ENCODE results near the gene TOX2.
"Not testable (repeated sequence)": the region's sequence is repeated elsewhere in the genome, so short reads cannot be mapped to it uniquely, and the experiment has no call there.

The TOX2 gene

DNA sequence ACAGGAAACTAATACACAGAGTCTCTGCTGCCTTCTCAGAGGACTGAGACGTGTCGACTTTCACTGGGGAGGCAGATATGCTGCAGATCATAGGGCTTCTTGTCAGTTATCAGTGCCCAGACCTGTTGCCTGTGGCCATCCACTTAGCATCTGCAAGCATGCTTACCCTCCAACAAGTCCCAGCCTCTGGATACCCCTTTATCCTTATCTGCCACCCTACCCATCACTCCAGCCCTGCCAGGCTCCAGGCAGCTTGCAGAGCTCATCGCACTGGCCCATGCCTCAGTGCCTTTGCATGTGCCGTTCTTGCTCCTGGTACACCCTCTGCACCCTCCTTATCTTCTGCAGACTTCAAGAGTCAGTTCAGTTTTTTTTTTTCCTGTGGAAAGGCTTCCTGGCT, 119.2 kb downstream of the TOX2 start:
- intact Hi-C loops (cut with DNase I), result no loop called here
- peak in 1 of 42 donors; percentile 32 for DNase-seq

DNA sequence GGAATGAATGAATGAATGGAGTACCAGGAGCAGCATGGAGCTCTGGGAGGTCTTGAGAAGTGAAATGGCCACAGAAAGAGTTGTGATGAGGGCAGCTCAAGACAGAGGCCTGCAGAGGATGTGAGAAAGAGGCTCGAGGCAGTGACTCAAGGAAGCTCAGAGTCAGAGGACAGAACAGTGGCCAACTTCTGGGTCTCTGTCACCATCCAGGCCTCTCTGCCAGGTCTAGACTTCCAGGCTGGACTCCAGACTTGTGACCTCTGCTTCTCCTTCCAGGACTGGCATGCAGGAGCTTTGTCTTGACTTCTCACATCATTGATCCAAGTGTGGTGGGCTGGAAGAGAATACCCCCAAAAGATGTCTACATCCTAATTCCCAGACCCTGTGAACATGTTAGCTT, 119.8 kb downstream of the TOX2 start:
- peak in 2 of 42 donors; percentile 1 to 7 for DNase-seq
- intact Hi-C loops (cut with DNase I), result no loop called here

DNA sequence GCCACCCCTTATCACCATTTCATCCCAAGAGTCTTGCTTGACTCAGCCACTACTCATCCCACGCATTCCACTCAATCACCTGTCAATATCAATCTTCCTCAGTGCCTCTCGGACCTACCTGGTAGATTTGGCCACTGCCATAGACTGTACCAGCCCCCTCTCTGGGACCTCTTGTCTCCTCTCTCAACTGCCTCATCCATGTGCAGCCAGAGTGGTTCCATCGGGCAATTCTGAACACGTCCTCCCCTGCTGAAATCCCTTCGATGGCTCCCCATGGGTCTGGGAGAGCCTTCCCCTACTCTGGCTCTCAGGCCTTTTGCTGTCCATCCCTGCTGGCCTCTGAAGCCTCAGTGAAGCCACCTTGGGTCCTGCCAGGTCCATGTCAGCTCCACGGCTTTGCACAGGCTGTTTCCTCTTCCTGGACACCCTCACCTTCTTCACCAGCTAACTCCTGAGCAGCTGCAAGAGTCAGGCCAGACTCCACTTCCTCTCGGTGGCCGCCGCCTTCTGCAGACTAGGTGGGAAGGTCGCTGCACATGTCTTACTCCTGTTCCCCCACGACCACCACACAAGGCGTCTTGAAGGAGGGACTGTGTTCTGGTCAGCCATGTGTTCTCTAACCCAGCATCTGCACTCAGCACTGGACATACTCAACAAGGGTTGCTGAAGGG, 120.4 kb downstream of the TOX2 start:
- DNase-seq, result peak in 3 of 42 donors; percentile 11 to 29 (median 27)
- intact Hi-C loops (cut with DNase I), result no loop called here

DNA sequence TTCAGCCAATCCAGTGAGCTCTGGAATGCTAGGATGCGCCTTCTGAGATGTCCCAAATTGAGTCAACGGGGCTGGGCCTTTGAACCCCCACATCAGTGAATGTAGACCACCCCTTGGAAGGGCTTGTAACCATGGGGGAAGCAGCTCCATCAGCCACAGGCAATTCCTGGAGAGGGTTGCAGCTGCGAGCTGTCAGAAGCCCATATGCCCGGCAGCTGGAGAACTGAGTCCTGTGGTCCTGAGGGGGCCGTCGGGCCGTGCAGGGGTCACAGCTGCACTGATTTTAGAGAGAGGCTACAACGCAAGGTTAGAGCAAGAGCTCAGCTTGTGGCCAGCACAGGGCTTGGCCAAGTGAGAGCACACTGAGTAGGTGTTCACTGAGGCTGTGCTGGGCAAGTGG, 121.3 kb downstream of the TOX2 start:
- DNase-seq, result peak in 3 of 42 donors; percentile 13 to 31 (median 23)
- intact Hi-C loops (cut with DNase I), result no loop called here

DNA sequence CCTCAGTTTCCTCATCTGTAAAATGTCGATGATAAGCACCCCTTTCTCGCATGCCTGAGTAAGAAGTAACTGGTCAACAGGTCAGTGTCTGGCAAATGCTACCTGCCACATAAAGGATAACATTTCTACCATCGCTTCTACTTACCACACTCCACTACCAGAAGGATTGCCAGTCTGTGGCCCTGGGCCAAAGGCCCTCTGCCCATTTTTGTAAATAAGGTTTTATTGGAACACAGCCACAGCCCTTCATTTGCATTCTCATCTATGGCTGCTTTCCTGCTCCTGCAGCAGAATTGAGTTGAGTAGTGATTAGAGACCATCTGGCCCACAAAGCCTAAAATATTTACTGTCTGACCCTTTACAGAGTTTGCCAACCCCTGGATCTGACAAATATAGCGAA, 121.8 kb downstream of the TOX2 start:
- DNase-seq, result peak in 3 of 42 donors; percentile 22 to 35 (median 26)
- intact Hi-C loops (cut with DNase I), result no loop called here

DNA sequence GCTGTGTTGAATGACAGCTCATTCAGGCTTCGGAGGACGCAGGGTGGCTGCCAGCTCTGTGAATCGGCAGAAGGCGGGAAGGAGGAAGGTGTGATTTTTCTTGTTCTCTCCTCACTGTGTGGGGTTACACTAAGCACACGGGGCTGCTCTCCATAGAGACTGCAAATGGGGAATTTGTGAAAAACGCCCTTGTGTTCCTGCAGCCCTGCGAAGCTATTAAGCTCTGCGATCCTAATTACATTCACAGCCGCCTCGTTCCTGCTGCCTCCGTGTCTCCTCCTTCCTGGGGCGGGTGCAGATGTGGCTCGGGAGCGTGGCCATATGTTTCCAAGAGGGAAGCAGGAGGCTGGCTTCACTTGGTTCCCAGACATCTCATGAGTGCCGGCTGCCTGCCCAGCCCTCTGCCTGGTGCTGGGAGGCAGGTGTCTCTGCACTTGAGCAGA, 124.0 kb downstream of the TOX2 start:
- DNase-seq, result peak in 41 of 42 donors; percentile 18 to 90 (median 64)
- intact Hi-C loops (cut with DNase I), result no loop called here

DNA sequence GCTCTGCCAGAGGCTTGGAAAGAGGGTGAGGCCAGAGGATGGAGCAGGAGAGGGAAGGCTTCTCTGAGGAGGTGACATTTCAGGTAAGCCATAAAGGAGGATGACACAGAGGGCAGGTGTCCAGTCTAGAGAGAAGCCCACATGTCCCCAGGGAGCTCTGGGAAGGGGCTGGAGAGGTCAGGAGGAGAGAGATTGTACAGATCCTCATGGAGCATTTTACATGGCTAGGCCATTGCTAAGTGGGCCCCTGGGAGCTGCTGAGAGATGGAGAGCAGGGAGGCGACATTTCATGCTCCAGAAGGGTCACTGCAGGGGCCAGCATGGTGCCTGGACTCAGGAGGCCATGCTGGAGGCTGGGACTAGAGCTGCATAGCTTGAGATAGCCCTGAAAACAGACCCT, 124.5 kb downstream of the TOX2 start:
- intact Hi-C loops (cut with DNase I), result no loop called here
- peak in 3 of 42 donors; percentile 20 to 32 (median 28) for DNase-seq

DNA sequence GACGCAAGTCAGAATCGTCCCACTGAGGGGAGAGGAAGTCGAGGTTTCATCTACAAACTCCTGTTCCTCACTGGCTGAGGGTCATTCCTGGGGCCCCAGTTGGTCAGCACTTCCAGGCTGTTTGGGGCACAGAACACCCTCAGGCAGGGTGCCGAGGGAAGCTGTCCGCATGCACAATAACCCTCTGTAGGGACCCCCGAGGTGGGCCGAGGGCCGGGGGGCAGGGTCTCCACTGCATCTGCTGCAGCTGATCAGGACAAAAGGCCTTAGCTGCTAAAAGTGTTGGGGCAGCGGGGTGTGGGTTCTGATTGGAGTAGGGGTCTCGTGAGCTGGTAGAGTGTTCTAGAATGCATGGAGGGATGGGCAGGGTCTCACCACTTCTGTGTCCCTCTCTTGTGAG, 125.1 kb downstream of the TOX2 start:
- peak in 4 of 42 donors; percentile 19 to 34 (median 30) for DNase-seq
- intact Hi-C loops (cut with DNase I), result no loop called here

DNA sequence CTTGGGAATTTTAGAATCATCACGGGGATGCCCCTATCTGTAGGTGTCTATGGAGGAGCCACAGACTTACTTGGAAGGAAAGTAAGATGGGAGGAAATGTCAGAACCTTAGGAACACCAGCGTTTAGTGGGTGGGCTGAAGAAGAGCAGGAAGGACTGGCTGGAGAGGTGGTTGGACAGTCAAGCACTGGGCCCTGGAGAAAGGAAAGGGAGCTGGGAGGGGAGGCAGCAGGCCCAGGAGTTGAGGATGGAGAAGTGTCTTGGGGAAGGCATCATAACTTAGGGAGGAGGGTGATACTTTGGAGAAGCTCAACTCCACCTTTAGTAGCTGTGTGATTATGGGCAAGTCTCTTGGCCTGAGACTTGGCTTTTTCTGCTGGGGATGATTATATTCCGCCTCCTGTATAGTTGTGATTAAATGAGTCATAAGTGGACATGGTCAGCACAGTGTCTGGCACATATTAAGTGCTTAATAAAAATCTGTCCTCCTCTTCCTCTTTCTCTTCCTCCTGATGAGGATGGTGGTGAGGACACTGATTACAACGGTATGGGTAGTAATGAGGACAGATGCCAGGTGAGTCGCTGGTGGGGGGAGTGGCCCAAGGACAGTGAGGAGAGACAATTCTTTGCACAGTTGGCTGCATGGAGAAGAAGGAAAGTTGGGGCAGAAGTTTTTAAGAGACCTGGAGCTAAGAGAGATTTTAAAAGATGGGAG, 125.7 kb downstream of the TOX2 start:
- peak in 3 of 42 donors; percentile 3 to 25 (median 24) for DNase-seq
- intact Hi-C loops (cut with DNase I), result no loop called here

DNA sequence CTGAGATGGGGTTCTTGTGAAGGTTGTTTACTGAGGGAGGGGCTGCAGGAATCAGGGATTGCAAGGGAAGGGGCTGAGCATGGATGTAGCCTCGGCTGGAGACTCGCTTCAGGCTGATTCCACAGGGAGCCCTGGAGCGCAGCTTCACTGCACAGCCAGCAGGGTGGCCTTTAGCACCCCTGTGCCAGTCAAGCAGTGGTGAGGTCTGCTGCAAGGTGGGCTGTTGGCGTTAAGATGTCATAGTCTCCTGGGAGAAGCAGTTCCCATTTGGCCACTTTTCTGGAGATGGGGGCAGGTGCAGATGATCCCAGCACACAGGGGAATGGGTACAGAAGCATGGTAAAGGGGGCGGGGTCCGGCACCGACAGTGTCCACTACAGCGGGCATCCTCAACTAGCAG, 126.3 kb downstream of the TOX2 start:
- peak in 4 of 42 donors; percentile 16 to 35 (median 30) for DNase-seq
- intact Hi-C loops (cut with DNase I), result no loop called here

DNA sequence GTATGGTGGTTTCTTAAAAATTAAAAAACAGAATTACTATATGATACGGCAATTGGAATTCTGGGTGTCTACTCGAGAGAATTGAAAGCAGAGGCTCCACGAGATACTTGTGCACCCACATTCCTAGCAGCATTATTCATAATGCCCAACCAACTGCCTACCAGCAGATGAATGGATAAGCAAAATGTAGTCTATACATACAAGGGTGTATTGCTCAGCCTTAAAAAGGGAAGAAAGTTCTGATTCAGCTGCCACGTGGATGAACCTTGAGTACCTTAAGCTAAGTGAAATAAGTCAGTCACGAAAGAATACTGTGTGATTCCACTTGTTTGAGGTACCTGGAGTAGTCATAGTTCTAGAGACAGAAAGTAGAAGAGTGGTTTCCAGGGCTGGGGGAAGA, 130.1 kb downstream of the TOX2 start:
- intact Hi-C loops (cut with DNase I); DNase-seq: not testable (repeated sequence)

DNA sequence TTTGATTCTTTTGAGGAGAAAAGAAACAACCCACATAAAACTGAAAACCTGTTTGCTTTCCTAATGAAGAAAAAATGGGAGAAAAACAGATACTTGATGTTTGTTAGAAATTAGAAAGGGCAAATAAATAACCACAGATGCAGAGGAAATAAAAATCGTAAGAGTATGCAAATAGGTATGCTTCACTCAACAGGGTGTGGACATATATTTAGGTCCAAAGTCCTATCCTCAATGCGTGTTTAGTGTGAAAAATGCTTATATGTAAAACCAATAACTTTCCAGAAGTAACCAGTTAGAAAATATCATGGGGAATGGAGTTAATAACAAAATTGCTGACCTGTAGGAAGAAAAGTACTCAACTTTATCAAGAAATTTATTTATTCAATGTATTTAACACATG, 135.7 kb downstream of the TOX2 start:
- no peak for DNase-seq
- intact Hi-C loops (cut with DNase I), result no loop called here

DNA sequence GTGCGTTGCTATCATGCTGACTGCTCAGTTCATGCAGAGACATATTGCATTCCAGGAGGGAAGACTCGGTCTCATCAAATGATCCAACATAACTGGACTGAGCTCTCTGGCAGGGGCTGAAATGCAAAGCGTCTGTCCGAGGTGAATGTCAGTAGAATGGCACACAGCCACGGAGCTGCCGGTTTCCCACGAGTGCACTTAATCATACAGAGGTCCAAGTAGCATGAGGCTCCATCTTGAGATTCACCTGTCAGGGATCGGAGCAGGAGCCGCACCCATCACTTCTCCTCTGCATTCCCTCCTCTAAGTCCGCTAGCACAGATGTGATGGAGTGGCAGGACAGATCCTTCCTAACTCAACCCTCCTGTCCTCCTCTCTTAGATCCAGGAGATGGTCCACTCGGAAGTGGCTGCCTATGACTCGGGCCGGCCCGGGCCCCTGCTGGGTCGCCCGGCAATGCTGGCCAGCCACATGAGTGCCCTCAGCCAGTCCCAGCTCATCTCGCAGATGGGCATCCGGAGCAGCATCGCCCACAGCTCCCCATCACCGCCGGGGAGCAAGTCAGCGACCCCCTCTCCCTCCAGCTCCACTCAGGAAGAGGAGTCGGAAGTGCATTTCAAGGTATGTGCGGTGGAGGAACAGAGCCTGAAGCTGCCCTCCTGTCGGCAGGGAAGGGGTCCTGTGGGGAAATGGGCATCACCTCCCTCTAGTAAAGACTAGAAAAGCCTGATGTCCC, 136.4 kb downstream of the TOX2 start:
- intact Hi-C loops (cut with DNase I), result no loop called here

DNA sequence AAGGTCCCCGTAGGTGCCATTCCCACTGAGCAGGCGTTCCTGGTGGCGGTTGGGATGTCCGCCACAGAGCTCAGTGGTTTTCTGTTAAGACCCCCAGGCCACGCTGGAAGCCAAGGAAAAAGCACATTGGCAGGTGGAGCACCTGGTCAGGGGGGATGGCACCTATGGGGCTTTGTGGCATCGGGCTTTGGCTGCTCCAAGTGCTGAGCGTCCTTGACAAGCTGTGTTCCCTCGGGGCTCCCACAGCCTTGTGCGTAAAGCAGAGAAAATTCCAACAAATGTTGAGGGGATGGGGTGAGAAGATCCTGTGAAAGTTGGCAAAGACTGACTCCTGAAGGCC, 137.0 kb downstream of the TOX2 start:
- intact Hi-C loops (cut with DNase I), result no loop called here
- DNase-seq, result peak in 5 of 42 donors; percentile 1 to 31 (median 6)

More for the DNA sequence above, 136.4 kb downstream of the TOX2 start:
- DNase-seq, result peak in 4 of 42 donors; percentile 11 to 23 (median 22)

DNA sequence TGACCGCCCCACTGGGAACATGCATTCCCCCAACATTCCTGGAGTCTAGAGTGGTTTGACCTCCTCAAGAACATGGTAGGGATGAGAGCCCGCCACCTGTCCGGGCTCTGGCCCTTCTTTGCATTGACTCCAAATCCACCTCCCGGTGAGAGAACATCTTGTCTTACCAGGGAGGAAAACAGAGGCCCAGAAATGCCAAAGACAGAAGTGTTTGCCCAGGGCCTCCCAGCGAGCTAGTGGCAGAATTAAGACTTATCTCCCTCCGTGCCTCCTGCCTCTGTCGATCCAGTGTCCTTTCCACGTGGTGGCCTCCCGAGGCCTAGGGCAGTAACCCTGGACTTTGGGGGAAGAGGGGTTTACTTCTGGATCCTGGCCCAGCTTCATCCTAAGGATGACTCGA, 137.5 kb downstream of the TOX2 start:
- intact Hi-C loops (cut with DNase I), result no loop called here
- DNase-seq, result peak in 4 of 42 donors; percentile 3 to 19 (median 10)

DNA sequence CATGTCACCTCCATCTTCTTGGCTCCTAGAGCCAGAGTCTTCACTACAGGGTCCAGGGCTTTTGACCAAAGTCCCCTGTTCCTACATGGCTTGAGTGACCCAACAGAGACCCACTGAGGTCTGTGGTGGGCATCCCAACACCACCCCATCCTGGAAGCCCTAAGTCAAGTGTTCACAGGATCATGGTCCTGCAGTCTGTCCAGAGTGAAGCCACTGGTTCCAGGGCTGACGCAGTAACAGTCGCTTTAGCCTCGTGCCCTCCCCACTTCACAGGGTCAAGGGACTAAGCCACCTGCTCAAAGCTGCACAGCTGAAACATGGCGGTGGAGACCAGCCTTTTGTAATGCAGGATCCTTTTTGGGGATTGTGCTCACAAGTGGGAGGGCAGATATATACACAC, 138.4 kb downstream of the TOX2 start:
- intact Hi-C loops (cut with DNase I), result no loop called here
- peak in 3 of 42 donors; percentile 14 to 21 (median 15) for DNase-seq

DNA sequence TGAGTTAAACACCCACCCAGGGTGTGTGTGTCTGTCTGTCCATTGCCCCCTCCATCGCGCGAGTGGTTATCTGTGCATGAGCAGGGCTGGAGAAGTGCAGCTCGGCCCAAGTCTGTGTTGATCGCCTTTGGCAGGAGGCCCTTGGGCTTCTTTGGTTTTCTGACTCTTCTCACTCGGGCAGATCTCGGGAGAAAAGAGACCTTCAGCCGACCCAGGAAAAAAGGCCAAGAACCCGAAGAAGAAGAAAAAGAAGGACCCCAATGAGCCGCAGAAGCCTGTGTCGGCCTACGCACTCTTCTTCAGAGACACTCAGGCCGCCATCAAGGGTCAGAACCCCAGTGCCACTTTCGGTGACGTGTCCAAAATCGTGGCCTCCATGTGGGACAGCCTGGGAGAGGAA, 139.5 kb downstream of the TOX2 start:
- DNase-seq, result peak in 4 of 42 donors; percentile 27 to 34 (median 29)
- intact Hi-C loops (cut with DNase I), result no loop called here

DNA sequence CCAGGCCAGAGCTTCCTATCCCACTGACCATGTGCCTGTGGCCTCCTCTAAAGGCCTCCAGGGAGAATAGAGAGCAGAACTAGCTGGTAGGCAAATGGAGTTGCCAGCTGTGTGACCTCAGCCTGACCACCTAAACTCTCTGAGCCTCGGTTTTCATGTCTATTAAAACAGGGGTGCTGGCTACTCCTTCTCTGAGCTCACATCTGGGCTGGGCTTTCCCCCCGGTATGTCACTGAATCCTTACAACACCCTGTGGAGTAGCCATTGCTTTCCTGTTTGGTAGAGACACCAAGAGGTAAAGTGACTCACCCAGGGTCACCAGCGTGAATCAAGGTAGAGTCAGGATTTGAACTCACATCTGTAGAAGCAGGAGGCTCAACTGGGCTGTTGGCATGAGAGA, 140.2 kb downstream of the TOX2 start:
- intact Hi-C loops (cut with DNase I), result no loop called here
- DNase-seq, result no peak

DNA sequence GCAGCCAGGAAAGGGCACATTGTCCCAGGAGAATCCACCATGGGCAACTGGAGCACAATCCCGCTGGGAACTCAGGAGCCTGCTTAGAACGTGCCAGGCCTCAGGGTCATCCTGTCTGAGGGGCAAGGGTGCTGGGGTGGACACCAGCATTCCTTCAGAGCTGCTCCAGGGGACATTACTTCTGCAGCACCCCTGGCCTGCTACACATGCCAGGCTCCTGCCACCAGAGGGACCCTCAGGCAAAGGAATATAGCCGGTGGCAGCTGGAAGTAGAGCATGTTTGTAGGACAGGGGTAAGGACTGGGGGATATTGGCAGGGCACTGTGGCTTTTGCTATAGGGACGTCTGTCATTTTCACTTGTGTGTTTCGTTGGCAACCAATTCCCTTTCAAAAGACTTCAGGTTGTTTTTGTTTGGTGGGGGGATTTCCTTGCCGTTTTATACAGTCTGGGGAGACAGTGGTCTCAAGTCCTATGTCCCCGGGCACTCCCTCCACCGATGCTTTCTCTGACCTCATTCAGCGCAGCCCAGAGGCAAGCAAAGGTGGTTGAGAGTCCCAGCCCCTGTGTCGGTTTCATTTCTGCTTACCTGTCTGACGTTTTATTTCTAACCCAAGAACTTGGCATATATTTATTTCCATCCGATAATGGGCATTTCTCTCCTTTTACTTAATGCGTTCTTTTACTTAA, 141.5 kb downstream of the TOX2 start:
- intact Hi-C loops (cut with DNase I), result no loop called here
- DNase-seq, result peak in 40 of 42 donors; percentile 20 to 82 (median 58)
